Activated naive CD4-positive, alpha-beta T cell treated with Interleukin-2 at 50 U/mL for 16 hours (primary cell): ENCODE results near the gene ADAM12.

Source experiments
- DNase-seq: peaks from one replicate; pipeline ENCODE4 v3.0.0-alpha.2; 2020

ADAM12 gene

GRCh38 chr10:126233182-126234148, 154.8 kb downstream of the ADAM12 start:
- no peak for DNase-seq

GRCh38 chr10:126230587-126230986, 157.7 kb downstream of the ADAM12 start:
- DNase-seq, result no peak

- DNase-seq, result no peak
These were observed 158.6 kb downstream of the ADAM12 start for GRCh38 chr10:126229686-126230085.

GRCh38 chr10:126227762-126228134, 160.5 kb downstream of the ADAM12 start:
- no peak for DNase-seq

GRCh38 chr10:126226988-126227761, 161.1 kb downstream of the ADAM12 start:
- DNase-seq, result no peak

- DNase-seq, result no peak
These were observed 162.1 kb downstream of the ADAM12 start for GRCh38 chr10:126226205-126226604.

- no peak for DNase-seq
These were observed 162.6 kb downstream of the ADAM12 start for GRCh38 chr10:126225672-126226008.

- no peak for DNase-seq
These were observed 163.2 kb downstream of the ADAM12 start for GRCh38 chr10:126224967-126225671.

- DNase-seq, result no peak
These were observed 164.7 kb downstream of the ADAM12 start for GRCh38 chr10:126223512-126224067.

GRCh38 chr10:126222736-126223511, 165.4 kb downstream of the ADAM12 start:
- DNase-seq, result no peak

GRCh38 chr10:126221874-126222273, 166.4 kb downstream of the ADAM12 start:
- DNase-seq, result no peak

GRCh38 chr10:126218778-126219649, 169.3 kb downstream of the ADAM12 start:
- no peak for DNase-seq

GRCh38 chr10:126218174-126218573, 170.1 kb downstream of the ADAM12 start:
- no peak for DNase-seq

- no peak for DNase-seq
These were observed 171.7 kb downstream of the ADAM12 start for GRCh38 chr10:126216632-126216961.

GRCh38 chr10:126215746-126216631, 172.3 kb downstream of the ADAM12 start:
- DNase-seq, result no peak

GRCh38 chr10:126214679-126215078, 173.6 kb downstream of the ADAM12 start:
- DNase-seq, result no peak

GRCh38 chr10:126214021-126214420, 174.3 kb downstream of the ADAM12 start:
- no peak for DNase-seq

GRCh38 chr10:126212738-126213137, 175.5 kb downstream of the ADAM12 start:
- no peak for DNase-seq

GRCh38 chr10:126210051-126210651, 178.1 kb downstream of the ADAM12 start:
- no peak for DNase-seq

GRCh38 chr10:126209451-126209850, 178.8 kb downstream of the ADAM12 start:
- DNase-seq, result no peak
